Fibroblast of lung (primary cell): ENCODE data around the gene VWF. TPM values are rescaled to one million over a fixed set of nuclear protein-coding genes. Genes with fewer than 3 reads are reported as not detected.

Source experiments
- DNase-seq, 2 donors: peaks; one replicate each; pipeline versions ENCODE4 v3.0.0 to v3.0.0-alpha.2; 2010; ENCODE audit warnings: low read depth in 2 of 2
- H2AFZ ChIP-seq: 2 replicates; pipeline ENCODE4 v1.5.1; 2012; ENCODE audit warnings: low read length, control low read depth, inconsistent platforms
- H3K27ac ChIP-seq: 2 replicates; pipeline ENCODE4 v1.5.1; 2011; ENCODE audit warnings: low read length, control low read depth; ENCODE audit not compliant: insufficient read depth
- H3K27me3 ChIP-seq: 2 replicates; pipeline ENCODE4 v1.5.1; 2011; ENCODE audit warnings: mild to moderate bottlenecking, low read length; ENCODE audit not compliant: control insufficient read depth, insufficient read depth
- H3K36me3 ChIP-seq: 2 replicates; pipeline ENCODE4 v1.5.1; 2011; ENCODE audit warnings: low read length; ENCODE audit not compliant: control insufficient read depth, insufficient read depth
- H3K4me1 ChIP-seq: 2 replicates; pipeline ENCODE4 v1.5.1; 2011; ENCODE audit warnings: low read length; ENCODE audit not compliant: control insufficient read depth, insufficient read depth; ENCODE audit errors: extremely low read depth
- H3K4me2 ChIP-seq: 2 replicates; pipeline ENCODE4 v1.5.1; 2011; ENCODE audit warnings: low read length, control low read depth; ENCODE audit not compliant: insufficient read depth; ENCODE audit errors: extremely low read depth
- H3K4me3 ChIP-seq, 4 experiments: fragments of 200-600 bp in 1 of 4; sonication (generic) in 1 of 4; replicated peaks in 1 of 4; 2 replicates each; pipeline ENCODE4 v1.5.1; 2011 to 2016; ENCODE audit warnings: low read length in 4 of 4, low read depth in 3 of 4, mild to moderate bottlenecking in 3 of 4, control low read depth in 2 of 4, inconsistent platforms in 1 of 4, mixed read lengths in 1 of 4; ENCODE audit not compliant: insufficient read depth in 1 of 4; ENCODE audit errors: control extremely low read depth in 1 of 4
- H3K79me2 ChIP-seq: 2 replicates; pipeline ENCODE4 v1.5.1; 2012; ENCODE audit warnings: mild to moderate bottlenecking, low read length, inconsistent platforms; ENCODE audit not compliant: control insufficient read depth, insufficient read depth
- H3K9ac ChIP-seq: 2 replicates; pipeline ENCODE4 v1.5.1; 2011; ENCODE audit warnings: mild to moderate bottlenecking, low read length, control low read depth; ENCODE audit not compliant: insufficient read depth
- H3K9me3 ChIP-seq: 2 replicates; pipeline ENCODE4 v1.5.1; 2012; ENCODE audit warnings: low read depth, low read length; ENCODE audit not compliant: control insufficient read depth, insufficient read depth
- H4K20me1 ChIP-seq: 2 replicates; pipeline ENCODE4 v1.5.1; 2011; ENCODE audit warnings: low read length; ENCODE audit not compliant: control insufficient read depth, insufficient read depth; ENCODE audit errors: extremely low read depth
- CTCF ChIP-seq, 2 donors: IDR thresholded peaks in 1 of 2; conservative IDR thresholded peaks in 1 of 2; 1 replicate in 1 of 2; 2 replicates in 1 of 2; pipeline ENCODE4 v1.5.1; 2011 to 2012; ENCODE audit warnings: low read length in 2 of 2, control low read depth in 1 of 2, inconsistent platforms in 1 of 2, low read depth in 1 of 2, mild to moderate bottlenecking in 1 of 2
- EZH2 ChIP-seq: IDR thresholded peaks from 2 replicates; pipeline ENCODE4 v1.5.1; 2012; ENCODE audit warnings: low read length, control low read depth, mild to moderate bottlenecking; ENCODE audit errors: missing control alignments
- polyA plus RNA-seq, 2 donors: library from polyadenylated mRNA; depleted of rRNA in 1 of 2; stranded (reverse) in 1 of 2; unstranded in 1 of 2; fragments of >200 nt; gene quantifications; 2 replicates each; pipeline ENCODE4 v1.2.1, GENCODE V29; 2011 to 2012; ENCODE audit warnings: missing spikeins in 1 of 2
- total RNA-seq: library from RNA; depleted of rRNA; stranded (reverse); fragments of >200 nt; gene quantifications from 2 replicates; pipeline ENCODE4 v1.2.1, GENCODE V29; 2014

VWF gene
- total and polyA plus RNA-seq, 2 donors (not counting 1 experiment from before 2014, with no cell fraction given), result 0.15 to 1.7 TPM

GRCh38 chr12:6071589-6071988 lies 52.9 kb downstream of the VWF start:
- Histone ChIP-seq H3K79me2 (no peaks in the 10 kb centered on the region), H3K4me3 (no peak overlapping the region), H3K9ac (no peak overlapping the region), H4K20me1 (no peaks in the 10 kb centered on the region), H3K27me3 (no peaks in the 10 kb centered on the region), H3K4me2 (no peak overlapping the region), H3K9me3 (no peaks in the 10 kb centered on the region), H2AFZ (no peak overlapping the region), H3K4me1 (peaks cover 17% of the 10 kb centered on the region), H3K27ac (no peak overlapping the region), H3K36me3 (no peaks in the 10 kb centered on the region)
- TF ChIP-seq CTCF (conservative IDR thresholded peaks at IDR 0.05 in 1 of 2, IDR thresholded peaks at IDR 0.05 in 1 of 2; ENCODE audit: low read depth in 1 of 2, low read length in 2 of 2) (no peak), EZH2 (no peak)
- no peak for DNase-seq

- no peaks in the 10 kb centered on the region for H4K20me1 ChIP-seq
- no peak overlapping the region for H3K4me3 ChIP-seq
- TF ChIP-seq EZH2 (no peak), CTCF (conservative IDR thresholded peaks at IDR 0.05 in 1 of 2, IDR thresholded peaks at IDR 0.05 in 1 of 2; ENCODE audit: low read depth in 1 of 2, low read length in 2 of 2) (no peak)
- no peaks in the 10 kb centered on the region for H3K79me2 ChIP-seq
- no peak overlapping the region for H3K9ac ChIP-seq
- H3K9me3 ChIP-seq, result no peaks in the 10 kb centered on the region
- DNase-seq, result no peak
- no peak overlapping the region for H3K27ac ChIP-seq
- H3K27me3 ChIP-seq, result no peaks in the 10 kb centered on the region
- H3K4me2 ChIP-seq, result no peak overlapping the region
- no peaks in the 10 kb centered on the region for H3K36me3 ChIP-seq
- H3K4me1 ChIP-seq, result peaks cover 20% of the 10 kb centered on the region
- no peak overlapping the region for H2AFZ ChIP-seq
Observed at GRCh38 chr12:6070472-6071257, 53.8 kb downstream of the VWF start.

- peak overlapping the region; percentile 51 for H3K27ac ChIP-seq
- H3K4me1 ChIP-seq, result peaks cover 19% of the 10 kb centered on the region
- H2AFZ ChIP-seq, result no peak overlapping the region
- TF ChIP-seq EZH2, result no peak
- no peak for TF ChIP-seq CTCF (conservative IDR thresholded peaks at IDR 0.05 in 1 of 2, IDR thresholded peaks at IDR 0.05 in 1 of 2; ENCODE audit: low read depth in 1 of 2, low read length in 2 of 2)
- peak overlapping the region; percentile 36 for H3K4me2 ChIP-seq
- no peaks in the 10 kb centered on the region for H4K20me1 ChIP-seq
- peak; percentile 87 to 93 for DNase-seq
- no peaks in the 10 kb centered on the region for H3K9me3 ChIP-seq
- no peaks in the 10 kb centered on the region for H3K79me2 ChIP-seq
- no peak overlapping the region for H3K4me3 ChIP-seq
- no peak overlapping the region for H3K9ac ChIP-seq
- H3K36me3 ChIP-seq, result no peaks in the 10 kb centered on the region
- H3K27me3 ChIP-seq, result no peaks in the 10 kb centered on the region
Observed at GRCh38 chr12:6069437-6070093, 54.9 kb downstream of the VWF start.
